ENCODE results near the gene CAB39L. TPM values are rescaled to one million over a fixed set of nuclear protein-coding genes. Genes with fewer than 3 reads are reported as not detected.

Gene CAB39L
- polyA plus RNA-seq (ENCODE audit: insufficient read length in 4 of 4): 10 to 100 TPM; 17.4 to 24.4 (median 19.8) TPM

DNA sequence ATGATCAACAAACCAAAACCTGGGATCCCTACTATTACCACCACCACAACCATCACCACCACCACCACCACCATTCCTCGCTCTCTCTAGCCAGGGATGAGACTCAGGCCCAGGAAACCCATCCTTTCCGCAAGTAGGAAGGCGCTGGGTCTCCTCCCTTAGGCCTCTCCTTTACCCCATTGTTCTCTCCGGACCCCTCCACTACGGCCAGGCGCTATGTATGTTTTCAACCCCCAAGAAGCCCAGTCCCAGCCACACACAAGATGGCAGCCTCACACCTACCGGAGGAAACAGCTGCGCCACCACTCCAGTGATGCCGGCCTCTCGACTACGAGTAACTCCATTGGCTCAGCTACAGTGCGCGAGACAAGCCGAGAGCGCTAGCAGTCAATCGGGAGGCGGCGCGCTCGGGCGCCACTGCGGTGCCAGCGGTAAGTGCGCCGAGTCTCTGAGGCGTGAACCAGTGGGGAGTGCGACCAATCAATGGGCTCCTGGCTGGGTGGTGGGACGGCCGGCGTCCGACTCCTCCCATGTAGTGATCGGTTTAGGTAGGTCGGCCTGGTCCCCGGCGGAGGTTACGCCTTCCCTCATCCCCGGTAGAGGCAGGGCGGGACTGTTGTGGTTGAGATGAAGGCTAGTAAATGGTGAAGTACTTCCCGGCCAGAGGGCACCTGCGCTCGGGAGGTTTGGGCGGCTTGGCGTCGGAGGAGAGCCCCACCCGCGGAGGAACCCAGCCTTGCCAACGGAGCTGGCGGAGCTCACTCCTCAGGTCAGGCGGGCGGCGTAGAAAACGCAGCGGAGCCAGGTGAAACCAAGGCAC lies at the start of gene CAB39L, which contains the start of gene SETDB2:
TSS of gene CAB39L (minus strand) at position 361 of the 820 bp plus-strand sequence. CDS start 61,154 bp downstream, outside the sequence.
TSS of gene SETDB2 (plus strand) at position 571 of the 820 bp plus-strand sequence. CDS start 7,620 bp downstream, outside the sequence.
- DNase-seq (ENCODE audit: low read depth in 4 of 4, low spot score in 3 of 4): peak; percentile 96 to 97 (median 96)

DNA sequence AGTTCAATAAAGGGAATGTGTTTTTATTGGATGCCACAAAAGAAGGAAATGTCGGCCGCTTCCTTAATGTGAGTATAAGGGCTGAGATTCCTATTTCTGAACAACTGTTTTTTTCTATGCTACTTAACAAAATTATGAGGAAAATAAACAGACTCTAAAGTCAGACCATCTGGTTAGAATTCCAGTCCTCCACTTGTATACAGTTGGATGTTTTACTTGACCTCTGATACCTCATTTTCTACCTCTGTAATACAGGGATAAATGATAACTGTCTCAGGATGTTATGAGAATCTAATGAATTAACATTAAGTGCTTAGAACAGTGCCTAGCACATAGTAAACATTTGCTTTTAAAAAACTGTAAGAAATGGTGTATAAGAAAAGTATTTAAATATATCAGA lies 44.7 kb upstream of the CAB39L start:
- DNase-seq (ENCODE audit: low read depth in 4 of 4, low spot score in 3 of 4): no peak

DNA sequence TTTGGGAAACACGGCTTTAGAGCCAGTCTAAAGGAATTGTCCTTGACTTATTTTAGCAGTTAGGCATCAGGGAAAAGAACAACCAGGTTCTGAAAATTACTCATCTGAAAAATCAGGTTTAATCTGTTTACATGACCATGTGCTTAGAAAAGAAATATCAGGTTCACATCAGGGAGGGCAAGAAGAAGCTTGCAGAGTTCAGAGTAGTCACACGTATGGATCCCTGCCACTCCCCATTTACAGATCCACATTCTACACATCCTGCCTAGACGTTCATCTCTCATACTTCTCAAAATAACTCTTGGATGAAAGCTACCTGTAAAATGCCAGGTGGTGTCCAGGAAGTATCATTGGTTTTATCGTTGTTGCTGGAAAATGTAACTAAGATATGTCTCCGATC lies 37.9 kb upstream of the CAB39L start:
- no peak for DNase-seq (ENCODE audit: low read depth in 4 of 4, low spot score in 3 of 4)

DNA sequence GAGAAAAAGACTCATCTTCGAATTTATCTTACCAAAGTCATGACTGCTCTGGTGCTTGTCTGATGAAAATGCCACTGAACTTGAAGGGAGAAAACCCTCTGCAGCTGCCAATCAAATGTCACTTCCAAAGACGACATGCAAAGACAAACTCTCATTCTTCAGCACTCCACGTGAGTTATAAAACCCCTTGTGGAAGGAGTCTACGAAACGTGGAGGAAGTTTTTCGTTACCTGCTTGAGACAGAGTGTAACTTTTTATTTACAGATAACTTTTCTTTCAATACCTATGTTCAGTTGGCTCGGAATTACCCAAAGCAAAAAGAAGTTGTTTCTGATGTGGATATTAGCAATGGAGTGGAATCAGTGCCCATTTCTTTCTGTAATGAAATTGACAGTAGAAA lies 32.7 kb upstream of the CAB39L start:
- no peak for DNase-seq (ENCODE audit: low read depth in 4 of 4, low spot score in 3 of 4)

DNA sequence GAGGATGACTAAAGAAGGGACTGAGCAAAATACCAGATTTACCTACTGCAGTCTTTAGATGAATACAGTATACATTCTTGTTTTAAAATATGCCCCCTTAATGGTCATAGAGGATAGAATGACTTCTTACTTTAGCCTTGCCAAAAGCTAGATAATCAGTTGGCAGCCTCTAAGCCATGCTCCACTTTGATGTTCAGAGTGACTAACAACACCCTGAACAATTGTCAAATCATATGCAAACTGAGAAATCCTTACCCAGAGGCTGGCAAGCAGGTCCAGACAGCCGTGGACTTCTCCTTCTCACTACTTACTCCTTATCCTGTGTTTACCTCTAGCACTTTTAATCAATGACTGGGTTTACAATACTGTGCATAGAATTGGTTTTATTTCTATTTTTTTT lies 28.3 kb upstream of the CAB39L start:
- no peak for DNase-seq (ENCODE audit: low read depth in 4 of 4, low spot score in 3 of 4)

DNA sequence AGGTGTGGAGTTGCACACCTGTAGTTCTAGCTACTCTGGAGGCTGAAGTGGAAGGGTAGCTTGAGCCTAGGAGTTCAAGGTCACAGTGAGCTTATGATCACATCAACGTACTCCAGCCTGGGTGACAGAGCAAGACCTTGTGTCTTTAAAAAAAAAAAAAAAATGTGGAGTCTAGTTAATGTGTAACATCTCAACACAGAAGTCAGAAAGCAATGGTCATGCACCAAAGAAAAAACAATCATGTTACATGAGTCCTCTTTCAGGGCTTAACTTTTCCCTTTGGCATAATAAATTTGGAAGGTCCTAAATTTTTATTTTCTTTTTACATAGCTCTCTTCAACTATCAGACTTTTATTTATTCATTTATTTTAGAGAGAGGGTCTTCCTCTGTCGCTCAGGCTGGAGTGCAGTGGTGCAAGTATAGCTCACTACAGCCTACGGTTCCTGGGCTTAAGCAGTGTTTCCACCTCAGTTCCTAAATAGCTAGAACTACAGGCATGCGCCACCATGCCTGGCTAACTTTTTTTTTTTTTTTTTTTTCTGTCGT lies 22.5 kb upstream of the CAB39L start:
- peak in 3 of 4 donors; percentile 20 to 47 (median 34) for DNase-seq (ENCODE audit: low read depth in 4 of 4, low spot score in 3 of 4)

DNA sequence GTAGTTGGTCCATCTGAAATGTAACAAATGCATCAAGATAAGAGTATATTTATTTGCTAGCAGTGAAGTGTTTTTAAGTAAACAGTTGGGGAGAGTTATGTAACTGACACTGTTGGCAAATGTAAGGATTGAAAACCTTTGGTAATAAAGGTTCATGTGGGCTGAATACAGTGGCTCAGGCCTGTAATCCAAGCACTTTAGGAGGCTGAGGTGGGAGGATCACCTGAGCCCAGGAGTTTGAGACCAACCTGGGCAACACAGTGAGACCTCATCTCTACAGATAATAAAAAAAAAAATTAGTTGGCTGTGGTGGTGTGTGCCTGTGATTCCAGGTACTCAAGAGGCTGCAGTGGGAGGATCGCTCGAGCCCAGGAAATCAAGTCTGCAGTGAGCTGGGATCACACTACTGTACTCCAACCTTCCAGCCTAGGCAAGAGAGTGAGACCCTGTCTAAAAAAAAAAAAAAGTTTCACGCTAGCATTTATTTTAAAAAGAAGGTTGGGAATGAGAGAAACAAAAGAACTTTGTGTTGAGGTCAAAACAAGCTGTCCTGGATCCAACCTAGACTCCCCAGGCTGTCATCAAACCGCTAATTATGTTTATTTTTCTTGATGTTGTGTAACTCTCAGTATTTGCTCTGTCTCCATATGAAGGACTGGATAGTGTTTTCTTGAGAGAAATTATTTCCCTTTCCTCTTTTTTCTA lies 20.9 kb upstream of the CAB39L start:
- no peak for DNase-seq (ENCODE audit: low read depth in 4 of 4, low spot score in 3 of 4)

DNA sequence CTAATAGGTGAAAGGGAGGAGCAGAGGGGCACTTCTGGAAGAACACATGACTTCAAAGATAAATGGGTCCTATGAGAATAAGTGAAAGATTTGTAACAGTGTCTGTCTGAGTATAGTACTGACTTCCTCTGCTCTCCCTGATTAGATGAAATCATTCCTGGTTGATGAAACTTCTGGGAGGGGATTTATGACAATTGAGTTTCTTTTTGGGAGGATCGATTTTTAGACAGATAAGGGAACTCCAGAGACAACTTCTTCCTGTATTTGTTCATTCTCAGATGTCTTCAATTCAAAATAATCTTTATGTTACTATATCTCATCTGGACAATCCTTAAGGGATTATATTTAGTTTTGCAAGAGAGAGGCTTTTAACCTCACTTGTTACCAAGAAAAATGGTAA lies 20.2 kb upstream of the CAB39L start:
- no peak for DNase-seq (ENCODE audit: low read depth in 4 of 4, low spot score in 3 of 4)

DNA sequence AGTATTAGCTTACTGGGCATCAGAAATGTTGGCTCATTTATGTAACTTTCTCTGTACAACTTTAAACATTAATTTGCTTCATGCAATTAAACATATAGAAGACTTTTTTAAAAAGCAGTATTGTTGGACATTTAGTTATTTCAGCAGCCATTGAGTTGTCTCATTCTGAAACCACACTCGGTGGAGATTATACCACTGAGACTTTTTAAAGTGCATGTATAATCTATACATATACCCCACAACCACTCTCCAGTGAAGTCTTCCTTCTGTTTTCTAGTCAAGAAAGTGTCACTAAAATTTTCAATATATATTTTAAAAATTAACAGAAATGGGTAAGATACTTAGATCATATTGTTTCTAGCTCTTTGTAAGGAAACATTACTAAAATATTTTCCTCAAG lies 15.7 kb upstream of the CAB39L start:
- DNase-seq (ENCODE audit: low read depth in 4 of 4, low spot score in 3 of 4): no peak

DNA sequence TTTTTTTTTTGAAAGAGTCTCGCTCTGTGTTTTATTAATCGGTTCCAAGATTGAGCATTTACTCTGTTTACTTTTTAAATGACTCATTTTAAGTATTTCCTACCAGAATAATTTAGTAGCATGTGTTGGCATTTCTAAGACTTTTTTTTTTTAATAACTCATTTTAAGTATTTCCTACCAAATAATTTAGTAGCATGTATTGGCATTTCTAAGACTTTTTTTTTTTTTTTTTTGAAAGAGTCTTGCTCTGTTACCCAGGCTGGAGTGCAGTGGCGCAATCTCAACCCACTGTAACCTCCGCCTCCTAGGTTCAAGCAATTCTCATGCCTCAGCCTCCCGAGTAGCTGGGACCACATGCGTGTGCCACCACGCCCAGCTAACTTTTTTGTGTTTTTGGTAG lies 13.4 kb upstream of the CAB39L start:
- DNase-seq (ENCODE audit: low read depth in 4 of 4, low spot score in 3 of 4): no peak

DNA sequence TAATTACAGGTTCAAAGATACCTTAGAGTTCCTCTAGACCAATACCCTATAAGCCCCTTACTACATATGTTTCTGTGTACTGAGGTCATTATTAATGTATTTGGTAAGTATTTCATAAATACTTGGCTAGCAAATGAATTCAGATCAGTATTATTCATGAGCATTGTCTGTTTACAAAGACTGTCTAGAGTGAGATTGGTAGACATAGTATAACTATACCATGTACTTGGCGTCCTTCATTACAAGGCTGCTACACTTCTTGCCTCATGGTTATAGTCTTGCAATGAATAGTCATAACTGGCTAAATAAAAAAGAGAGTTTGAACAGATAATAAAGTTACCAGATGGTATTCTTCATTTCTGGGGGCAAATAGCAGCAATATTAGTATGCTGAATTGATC lies 12.3 kb upstream of the CAB39L start:
- DNase-seq (ENCODE audit: low read depth in 4 of 4, low spot score in 3 of 4): no peak

DNA sequence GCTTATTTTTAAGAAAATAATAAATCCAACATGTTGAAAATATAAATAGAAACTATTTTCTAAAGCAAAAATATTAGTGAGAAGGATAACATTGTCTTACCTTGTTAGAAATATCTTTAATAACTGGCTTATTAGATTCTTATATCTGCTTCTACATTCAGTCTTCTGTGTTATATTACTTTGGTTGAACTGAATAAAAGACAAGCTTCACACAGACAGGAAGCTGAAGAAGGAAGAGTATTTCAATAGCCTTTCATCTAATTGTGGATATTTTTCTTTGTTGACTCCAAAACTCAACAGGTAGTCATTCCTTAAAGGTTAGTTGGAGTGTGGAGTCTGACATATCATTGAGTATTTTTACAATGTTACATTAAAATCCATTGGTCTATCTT lies 11.1 kb upstream of the CAB39L start:
- no peak for DNase-seq (ENCODE audit: low read depth in 4 of 4, low spot score in 3 of 4)

DNA sequence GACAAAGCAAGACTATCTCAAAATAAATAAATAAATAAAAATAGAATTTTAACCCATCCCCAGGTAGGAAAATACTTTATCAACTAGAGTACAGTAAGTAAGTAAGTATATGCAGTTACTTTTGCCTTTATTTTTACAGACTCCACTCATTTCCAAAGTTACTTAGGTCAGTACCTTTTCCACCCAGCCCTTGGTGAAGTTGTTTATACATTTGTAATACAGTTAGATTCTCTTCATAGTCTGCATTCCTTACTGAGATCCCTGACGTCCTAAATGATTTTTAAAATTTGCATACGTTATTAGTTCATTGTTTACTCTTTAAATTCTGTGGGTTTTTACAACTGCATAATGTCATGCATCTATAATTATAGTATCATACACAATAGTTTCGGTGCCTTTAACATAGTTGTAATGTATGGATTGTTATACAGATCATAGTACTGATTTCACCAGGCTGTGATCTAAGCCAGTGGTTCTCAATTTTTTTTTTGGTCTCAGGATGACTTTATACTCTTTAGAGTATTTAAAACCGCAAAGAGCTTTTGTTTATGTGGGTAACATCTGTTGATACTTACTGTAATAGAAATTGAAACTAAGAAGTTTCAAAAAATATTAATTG lies 10.6 kb upstream of the CAB39L start:
- DNase-seq (ENCODE audit: low read depth in 4 of 4, low spot score in 3 of 4): no peak

DNA sequence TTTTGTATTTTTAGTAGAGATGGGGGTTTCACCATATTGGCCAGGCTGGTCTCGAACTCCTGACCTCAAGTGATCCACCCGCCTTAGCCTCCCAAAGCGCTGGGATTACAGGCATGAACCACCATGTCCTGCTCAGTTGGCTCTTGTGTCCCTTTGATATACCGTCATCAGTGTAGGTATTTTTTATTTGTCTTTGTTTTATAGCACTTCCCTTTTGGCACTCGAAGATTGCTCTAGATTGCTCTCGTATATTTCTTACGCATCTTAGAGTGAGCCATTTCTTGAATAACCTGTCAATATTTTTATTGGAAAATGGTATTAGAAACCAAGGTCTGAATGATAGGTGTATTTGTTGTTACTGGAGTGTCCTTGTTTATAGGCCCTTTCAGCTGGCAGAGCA lies 9.6 kb upstream of the CAB39L start:
- no peak for DNase-seq (ENCODE audit: low read depth in 4 of 4, low spot score in 3 of 4)

DNA sequence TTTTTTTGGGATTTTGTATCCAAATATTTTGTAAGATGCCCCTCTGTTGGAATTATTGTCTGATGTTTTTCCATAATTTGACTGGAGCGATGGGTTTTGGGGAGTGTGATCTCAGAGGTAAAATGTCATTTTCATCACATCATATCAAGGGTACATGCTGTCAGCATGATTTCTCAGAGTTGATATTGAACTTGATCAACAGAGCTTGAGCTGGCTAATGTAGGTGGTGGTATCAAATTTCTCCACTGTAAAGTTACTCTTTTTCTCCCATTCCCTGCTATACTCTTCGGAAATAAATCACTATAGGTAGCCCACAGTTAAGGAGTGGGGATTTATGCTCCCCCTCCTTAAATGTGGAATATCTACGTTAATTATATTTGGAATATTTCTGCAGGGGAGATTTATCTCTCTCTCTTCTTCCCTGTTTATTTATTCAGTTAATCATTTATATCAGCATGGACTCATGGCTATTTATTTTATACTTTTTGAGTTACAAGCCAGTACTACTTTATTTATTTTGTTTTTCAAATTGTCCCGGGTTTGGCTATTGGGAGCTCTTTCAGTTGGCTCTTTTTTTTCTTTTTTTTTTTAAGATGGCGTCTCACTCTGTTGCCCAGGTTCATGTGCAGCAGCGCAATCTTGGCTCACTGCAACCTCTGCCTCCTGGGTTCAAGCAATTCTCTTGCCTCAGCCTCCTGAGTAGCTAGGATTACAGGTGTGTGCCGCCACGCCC lies 9.0 kb upstream of the CAB39L start:
- no peak for DNase-seq (ENCODE audit: low read depth in 4 of 4, low spot score in 3 of 4)

DNA sequence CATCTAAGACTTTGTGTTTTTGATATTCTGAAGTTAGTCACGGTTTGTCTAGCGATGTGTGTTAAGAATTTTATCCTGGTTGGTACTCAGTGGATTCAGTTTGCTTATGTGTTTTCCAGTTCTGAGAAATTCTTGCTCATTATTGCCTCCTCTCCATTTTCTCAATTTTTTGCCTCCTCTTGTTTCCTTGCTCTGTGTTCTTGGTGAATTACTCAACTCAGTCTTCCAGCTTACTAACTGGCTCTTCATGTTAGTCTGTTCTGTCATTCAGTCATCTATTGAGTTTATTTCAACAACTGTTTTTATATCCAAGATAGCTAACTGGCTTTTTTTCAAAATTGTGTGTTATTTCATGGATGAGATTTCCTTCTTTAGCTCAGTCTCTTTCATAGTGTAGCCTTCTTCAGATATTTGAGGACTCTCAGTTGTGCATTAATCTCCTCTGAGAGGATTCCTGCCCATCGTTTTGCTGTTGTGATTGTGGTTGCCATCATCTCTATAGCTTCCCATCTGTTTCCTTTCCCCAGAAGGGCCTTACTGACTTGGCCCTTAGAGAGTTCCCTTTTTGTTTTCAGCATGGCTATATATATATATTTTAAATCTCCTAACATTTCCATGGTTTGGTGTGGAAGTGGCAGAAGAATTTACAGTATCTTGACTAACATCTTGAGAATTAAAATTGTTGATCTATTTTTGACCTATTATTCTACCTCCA lies 6.4 kb upstream of the CAB39L start:
- DNase-seq (ENCODE audit: low read depth in 4 of 4, low spot score in 3 of 4): no peak

DNA sequence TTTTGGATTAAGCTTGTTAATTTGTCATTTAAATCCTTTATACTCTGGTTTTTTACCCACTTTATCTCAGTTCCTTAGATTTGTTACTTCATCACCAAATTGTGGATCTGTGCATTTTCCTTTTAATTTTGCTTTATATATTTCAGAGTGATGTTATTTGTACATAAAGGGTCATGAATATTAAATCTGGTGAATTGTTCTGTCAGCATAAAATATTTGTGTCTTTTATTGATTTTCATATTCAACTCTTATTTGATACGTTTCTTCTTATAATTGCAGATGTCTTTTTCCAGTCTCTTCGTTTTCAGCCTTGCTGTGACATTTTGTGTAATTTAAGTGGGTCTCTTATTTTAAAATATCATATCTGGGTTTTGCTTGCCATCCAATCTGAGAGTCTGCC lies 4.9 kb upstream of the CAB39L start:
- no peak for DNase-seq (ENCODE audit: low read depth in 4 of 4, low spot score in 3 of 4)

DNA sequence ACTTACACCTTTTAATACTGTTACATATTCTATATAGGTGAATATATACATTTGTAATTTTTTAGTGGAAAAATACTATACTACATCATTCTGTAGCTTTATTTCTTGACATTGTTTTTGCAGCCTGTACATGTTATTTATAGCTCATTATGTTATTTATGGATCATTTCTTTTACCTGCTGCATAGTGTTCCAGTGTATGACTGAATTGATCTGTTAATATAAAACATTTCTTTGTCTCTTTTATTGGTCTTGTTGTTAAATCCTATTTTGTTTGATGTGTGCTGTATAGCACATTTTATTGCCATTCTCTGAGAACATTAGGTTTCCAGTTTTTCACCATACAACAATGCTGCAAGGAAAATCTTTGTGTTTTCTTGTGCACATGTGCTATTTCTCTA lies 2.6 kb upstream of the CAB39L start:
- DNase-seq (ENCODE audit: low read depth in 4 of 4, low spot score in 3 of 4): no peak

DNA sequence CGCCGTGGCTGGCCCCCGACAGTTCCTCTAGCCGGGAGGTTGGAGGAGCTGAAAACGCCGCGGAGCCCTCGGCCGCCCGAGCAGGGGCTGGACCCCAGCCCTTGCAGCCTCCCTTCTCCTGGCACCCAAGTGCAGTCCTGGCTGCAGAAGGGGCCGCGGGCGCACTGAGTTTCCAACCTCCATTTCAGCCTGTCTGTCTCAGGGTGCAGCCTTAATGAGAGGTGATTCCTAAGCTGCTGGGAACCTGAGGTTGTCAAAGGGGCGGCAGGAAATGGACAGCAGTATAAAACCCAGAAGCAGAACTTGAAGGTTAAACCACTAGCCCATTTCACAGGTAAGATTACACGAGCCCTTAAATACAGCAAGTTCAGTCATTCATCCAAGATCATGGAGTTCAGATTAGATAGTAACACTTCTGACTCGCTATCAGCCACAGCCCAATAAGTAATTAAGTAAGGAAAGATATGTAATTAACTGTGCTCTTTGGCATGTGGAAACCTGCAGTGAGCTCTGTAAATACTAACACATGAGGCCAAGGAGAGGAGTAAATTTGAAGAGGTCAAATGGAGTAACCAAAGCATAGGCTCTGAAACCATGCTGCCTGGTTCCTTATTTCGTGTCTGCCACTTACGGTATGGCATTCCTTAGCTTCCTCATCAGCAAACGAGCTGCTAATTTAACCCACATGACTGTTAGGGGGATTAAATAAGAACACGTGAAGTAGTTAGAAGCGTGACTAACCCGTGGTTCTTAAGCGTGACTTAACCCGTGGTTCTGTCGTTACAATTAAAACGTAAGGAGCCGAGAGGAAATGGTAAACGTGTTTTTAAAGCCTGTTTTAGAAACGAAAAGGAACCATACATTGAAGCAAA lies 896 bp upstream of the CAB39L start:
- DNase-seq (ENCODE audit: low read depth in 4 of 4, low spot score in 3 of 4): peak in 3 of 4 donors; percentile 33 to 50 (median 40)

Measured in right renal pelvis (tissue), 4 donors.